ENCODE data around the gene ATP5MC2.
"Not testable (repeated sequence)": the region's sequence is repeated elsewhere in the genome, so short reads cannot be mapped to it uniquely, and the experiment has no call there.

Gene ATP5MC2

GRCh38 chr12:53688134-53688533 lies 12.3 kb upstream of the ATP5MC2 start:
- no peak for DNase-seq

- DNase-seq, result no peak
These were observed 10.6 kb upstream of the ATP5MC2 start for GRCh38 chr12:53686436-53686835.

GRCh38 chr12:53684654-53685220 lies 8.9 kb upstream of the ATP5MC2 start:
- no peak for DNase-seq

- no peak for DNase-seq
These were observed 8.1 kb upstream of the ATP5MC2 start for GRCh38 chr12:53683983-53684382.

GRCh38 chr12:53683494-53683893 lies 7.6 kb upstream of the ATP5MC2 start:
- DNase-seq, result no peak

- DNase-seq, result not testable (repeated sequence)
These were observed 4.2 kb upstream of the ATP5MC2 start for GRCh38 chr12:53680061-53680460.

GRCh38 chr12:53677800-53678148 lies 1.9 kb upstream of the ATP5MC2 start:
- DNase-seq, result peak; percentile 68

GRCh38 chr12:53677016-53677799 lies 1.3 kb upstream of the ATP5MC2 start:
- peak; percentile 64 for DNase-seq

- DNase-seq, result peak; percentile 83
These were observed 753 bp upstream of the ATP5MC2 start for GRCh38 chr12:53676656-53677015.

- DNase-seq, result no peak
These were observed 744 bp downstream of the ATP5MC2 start for GRCh38 chr12:53674977-53675700.

GRCh38 chr12:53670971-53671370 lies 4.9 kb downstream of the ATP5MC2 start:
- no peak for DNase-seq

GRCh38 chr12:53670308-53670707 lies 5.6 kb downstream of the ATP5MC2 start:
- no peak for DNase-seq

GRCh38 chr12:53667080-53667479 lies 8.8 kb downstream of the ATP5MC2 start:
- DNase-seq, result no peak

GRCh38 chr12:53664936-53665335 lies 10.9 kb downstream of the ATP5MC2 start:
- DNase-seq, result peak; percentile 30

- DNase-seq, result no peak
These were observed 11.7 kb downstream of the ATP5MC2 start for GRCh38 chr12:53664191-53664590.

- DNase-seq, result peak; percentile 69
These were observed 15.8 kb downstream of the ATP5MC2 start for GRCh38 chr12:53660041-53660440.

- DNase-seq, result no peak
These were observed 16.3 kb downstream of the ATP5MC2 start for GRCh38 chr12:53659571-53659981.

- peak; percentile 87 for DNase-seq
These were observed 16.8 kb downstream of the ATP5MC2 start for GRCh38 chr12:53659011-53659551.

GRCh38 chr12:53657041-53657440 lies 18.8 kb downstream of the ATP5MC2 start:
- no peak for DNase-seq

GRCh38 chr12:53653595-53653994 lies 22.3 kb downstream of the ATP5MC2 start:
- DNase-seq, result no peak

GRCh38 chr12:53652366-53652765 lies 23.5 kb downstream of the ATP5MC2 start:
- DNase-seq, result no peak

- DNase-seq, result no peak
These were observed 24.1 kb downstream of the ATP5MC2 start for GRCh38 chr12:53651737-53652136.

- DNase-seq, result not testable (repeated sequence)
These were observed 29.6 kb downstream of the ATP5MC2 start for GRCh38 chr12:53646300-53646699.

GRCh38 chr12:53645165-53645564 lies 30.7 kb downstream of the ATP5MC2 start:
- no peak for DNase-seq

Data from femur (tissue), 1 donor.